ENCODE results near the gene GSTP1. TPM values are rescaled to one million over a fixed set of nuclear protein-coding genes. Genes with fewer than 3 reads are reported as not detected.
A peak's percentile ranks its signal among the peaks of the same experiment; 100 is the strongest.

The GSTP1 gene
- total RNA-seq, 6 donors from 2014 or later = 600 to 1,952 (median 1,144) TPM

- peaks cover 2 to 13% (median 8%) of the 10 kb centered on the region in 4 donors for H3K4me1 ChIP-seq
- no peaks in the 10 kb centered on the region for H3K9me3 ChIP-seq
- no peak overlapping the region for H3K27ac ChIP-seq
- TF ChIP-seq CTCF (IDR thresholded peaks at IDR 0.05) = no peak
- TF ChIP-seq POLR2A (IDR thresholded peaks at IDR 0.05) = no peak
- 70 to 80% methylated on average over 13 to 14 of the region's 14 CpGs for WGBS, 2 donors
- H3K4me3 ChIP-seq = no peak overlapping the region
- no peaks in the 10 kb centered on the region for H3K27me3 ChIP-seq
- no peaks in the 10 kb centered on the region for H3K36me3 ChIP-seq
- ATAC-seq (ENCODE audit: low FRiP score in 2 of 2) (no peak), DNase-seq (no peak)
Observed at GRCh38 chr11:67576735-67577475, 6.7 kb upstream of the GSTP1 start.

DNA sequence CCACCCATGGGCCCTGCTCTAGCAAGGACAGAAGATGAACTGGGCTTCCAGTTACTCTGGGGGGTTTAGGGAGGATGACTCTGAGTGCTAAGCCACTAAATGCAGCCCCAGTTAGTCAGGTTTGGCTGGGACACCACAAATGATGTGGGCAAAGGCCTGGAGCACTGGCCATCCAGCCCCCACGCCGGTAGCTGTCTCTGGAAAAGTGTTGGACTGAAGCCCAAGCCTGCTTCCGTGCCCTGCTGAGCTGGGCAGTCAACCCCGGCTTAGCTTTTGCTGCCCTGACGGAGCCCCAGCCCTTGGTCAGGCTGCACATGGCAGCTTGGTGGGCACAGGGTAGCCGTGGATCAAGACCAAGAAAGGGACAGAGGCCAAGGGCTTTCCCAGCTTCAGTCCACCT lies 5.7 kb upstream of the GSTP1 start:
- no peaks in the 10 kb centered on the region for H3K27me3 ChIP-seq
- no peaks in the 10 kb centered on the region for H3K9me3 ChIP-seq
- DNase-seq (no peak), ATAC-seq (ENCODE audit: low FRiP score in 2 of 2) (no peak)
- H3K4me1 ChIP-seq = peaks cover 2 to 17% (median 15%) of the 10 kb centered on the region in 4 donors
- no peak for TF ChIP-seq POLR2AphosphoS5 (IDR thresholded peaks at IDR 0.05)
- no peak for TF ChIP-seq EP300 (IDR thresholded peaks at IDR 0.05)
- TF ChIP-seq POLR2A (IDR thresholded peaks at IDR 0.05) = no peak
- no peak for TF ChIP-seq CTCF (IDR thresholded peaks at IDR 0.05)
- WGBS, 2 donors = 65 to 82% methylated on average over 3 to 6 of the region's 6 CpGs
- H3K4me3 ChIP-seq = no peak overlapping the region
- H3K27ac ChIP-seq = no peak overlapping the region
- no peaks in the 10 kb centered on the region for H3K36me3 ChIP-seq

DNA sequence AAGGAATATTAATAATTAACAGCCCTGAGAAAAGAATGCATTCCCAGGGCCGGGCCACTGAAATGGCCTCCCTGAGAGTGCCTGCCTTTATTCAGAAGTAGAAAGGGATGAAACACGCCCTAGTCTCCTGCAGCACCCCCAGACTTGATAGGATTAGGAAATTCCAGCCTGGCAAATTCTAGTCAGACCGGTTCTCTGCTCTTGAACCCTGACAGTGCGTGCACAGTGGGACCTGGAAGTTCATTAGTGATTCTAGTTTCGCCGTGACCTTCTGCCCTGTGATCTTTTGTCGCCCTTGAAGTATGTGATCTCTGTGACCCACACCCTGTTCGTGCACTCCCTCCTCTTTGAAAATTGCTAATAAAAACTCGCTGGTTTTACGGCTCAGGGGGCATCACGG lies 2.1 kb upstream of the GSTP1 start:
- no peak overlapping the region for H3K4me3 ChIP-seq
- peaks cover 21 to 38% (median 33%) of the 10 kb centered on the region in 4 donors for H3K4me1 ChIP-seq
- peak in 1 of 2 donors; percentile 75 for DNase-seq
- TF ChIP-seq CTCF (IDR thresholded peaks at IDR 0.05) (no peak), POLR2AphosphoS5 (IDR thresholded peaks at IDR 0.05) (no peak), POLR2A (IDR thresholded peaks at IDR 0.05) (no peak), EP300 (IDR thresholded peaks at IDR 0.05) (no peak)
- peaks cover 0 to 19% (median 16%) of the 10 kb centered on the region in 4 donors for H3K36me3 ChIP-seq
- H3K9me3 ChIP-seq = no peaks in the 10 kb centered on the region
- peak overlapping the region; percentile 73 to 97 (median 94) for H3K27ac ChIP-seq
- no peaks in the 10 kb centered on the region for H3K27me3 ChIP-seq
- WGBS, 2 donors = 48 to 54% methylated on average over 11 of the region's 11 CpGs
- ATAC-seq (ENCODE audit: low FRiP score in 2 of 2) = no peak

DNA sequence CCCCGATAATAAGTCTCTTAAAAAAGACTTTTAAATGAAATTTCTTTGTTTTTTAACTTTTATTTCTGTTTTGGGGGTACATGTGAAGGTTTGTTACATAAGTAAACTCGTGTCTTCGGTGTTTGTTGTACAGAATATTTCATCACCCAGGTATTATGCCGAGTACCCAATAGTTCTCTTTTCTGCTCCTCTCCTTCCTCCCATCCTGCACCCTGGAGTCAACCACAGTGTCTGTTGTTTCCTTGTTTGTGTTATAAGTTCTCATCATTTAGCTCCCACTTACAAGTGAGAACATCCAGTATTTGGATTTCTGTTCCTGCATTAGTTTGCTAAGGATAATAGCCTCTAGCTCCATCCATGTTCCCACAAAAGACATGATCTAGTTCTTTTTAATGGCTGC lies 1.6 kb upstream of the GSTP1 start:
- peak overlapping the region; percentile 91 to 99 (median 97) for H3K27ac ChIP-seq
- 49 to 70% methylated on average over 4 of the region's 4 CpGs for WGBS, 2 donors
- H3K9me3 ChIP-seq = no peaks in the 10 kb centered on the region
- peaks cover 0 to 21% (median 17%) of the 10 kb centered on the region in 4 donors for H3K36me3 ChIP-seq
- no peaks in the 10 kb centered on the region for H3K27me3 ChIP-seq
- no peak for TF ChIP-seq POLR2A (IDR thresholded peaks at IDR 0.05)
- no peak overlapping the region for H3K4me3 ChIP-seq
- no peak for DNase-seq
- H3K4me1 ChIP-seq = peaks cover 21 to 38% (median 33%) of the 10 kb centered on the region in 4 donors
- no peak for ATAC-seq (ENCODE audit: low FRiP score in 2 of 2)

- WGBS, 2 donors = 4 to 17% methylated on average over 23 to 32 of the region's 33 CpGs
- TF ChIP-seq POLR2AphosphoS5 (IDR thresholded peaks at IDR 0.05) (peak; percentile 6 to 54), EP300 (IDR thresholded peaks at IDR 0.05) (peak in 1 of 4 donors; percentile 1), CTCF (IDR thresholded peaks at IDR 0.05) (no peak), POLR2A (IDR thresholded peaks at IDR 0.05) (no peak)
- DNase-seq = peak; percentile 84 to 93
- H3K9me3 ChIP-seq = no peaks in the 10 kb centered on the region
- peak; percentile 83 to 89 for ATAC-seq (ENCODE audit: low FRiP score in 2 of 2)
- peak overlapping the region; percentile 58 to 94 (median 78) for H3K4me3 ChIP-seq
- H3K27me3 ChIP-seq = no peaks in the 10 kb centered on the region
- peaks cover 21 to 36% (median 31%) of the 10 kb centered on the region in 4 donors for H3K4me1 ChIP-seq
- H3K27ac ChIP-seq = peak overlapping the region; percentile 91 to 99 (median 97)
- H3K36me3 ChIP-seq = peaks cover 0 to 40% (median 23%) of the 10 kb centered on the region in 4 donors
Observed at GRCh38 chr11:67584205-67584880, 731 bp downstream of the GSTP1 start.

Data from upper lobe of left lung (tissue), 6 donors.